Measurements from ENCODE around the gene ZFPL1.

DNA sequence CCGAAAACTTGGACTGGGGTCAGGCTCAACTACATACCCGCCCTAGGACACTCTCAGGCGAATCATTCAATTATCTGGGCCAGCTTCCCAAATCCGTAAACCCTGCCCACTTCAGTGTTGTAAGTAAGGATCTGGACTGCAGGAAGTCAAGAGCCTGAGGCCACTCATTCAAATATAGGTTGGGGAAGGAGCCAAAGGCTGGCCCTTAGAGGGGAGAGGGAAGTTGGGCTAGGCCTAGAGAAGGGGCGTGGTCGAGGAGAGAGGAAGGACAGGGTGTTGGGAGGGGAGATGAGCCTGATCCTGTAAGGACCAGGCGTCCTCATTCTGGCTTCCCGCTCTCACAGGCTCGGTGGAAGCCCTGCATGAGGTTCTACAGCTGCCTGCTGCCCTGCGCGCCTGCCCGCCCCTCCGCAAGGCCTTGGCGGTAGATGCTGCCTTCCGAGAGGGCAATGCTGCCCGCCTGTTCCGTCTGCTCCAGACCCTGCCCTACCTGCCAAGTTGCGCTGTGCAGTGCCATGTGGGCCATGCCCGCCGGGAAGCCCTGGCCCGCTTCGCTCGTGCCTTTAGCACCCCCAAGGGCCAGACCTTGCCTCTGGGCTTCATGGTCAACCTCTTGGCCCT is 40.0 kb upstream of the ZFPL1 start:
- TF ChIP-seq CTCF (IDR thresholded peaks at IDR 0.05 in 4 of 5, conservative IDR thresholded peaks at IDR 0.05 in 1 of 5) (no peak), POLR2A (IDR thresholded peaks at IDR 0.05) (no peak)
